HL-60 (cell line): ENCODE measurements around the gene GLI3.

ENCODE experiments used
- CTCF ChIP-seq: IDR thresholded peaks from one replicate; pipeline ENCODE4 v1.5.1; 2011; ENCODE audit warnings: low read length, control low read depth, inconsistent platforms; ENCODE audit not compliant: insufficient read depth
- GABPA ChIP-seq: IDR thresholded peaks from 2 replicates; pipeline ENCODE4 v1.6.1; 2012; ENCODE audit warnings: low read depth
- POLR2AphosphoS5 ChIP-seq: IDR thresholded peaks from 2 replicates; pipeline ENCODE4 v1.6.1; 2012; ENCODE audit warnings: low read depth
- REST ChIP-seq: IDR thresholded peaks from 2 replicates; pipeline ENCODE4 v1.6.1; 2012; ENCODE audit warnings: low read depth; ENCODE audit not compliant: insufficient replicate concordance
- SPI1 ChIP-seq: IDR thresholded peaks from 2 replicates; pipeline ENCODE4 v1.6.1; 2012; ENCODE audit warnings: low read depth, mild to moderate bottlenecking, borderline replicate concordance

GRCh38 chr7:42202601-42203000 is 34.4 kb downstream of the GLI3 start:
- TF ChIP-seq CTCF (no peak), REST (no peak), POLR2AphosphoS5 (no peak), GABPA (no peak), SPI1 (no peak)
